M059J (cell line): ENCODE data around the gene DDX51. TPM values are rescaled to one million over a fixed set of nuclear protein-coding genes. Genes with fewer than 3 reads are reported as not detected.

Experiments used
- DNase-seq: peaks from one replicate; pipeline ENCODE4 v3.0.0-alpha.2; 2012; ENCODE audit warnings: low read depth
- total RNA-seq: library from RNA; depleted of rRNA; stranded (reverse); fragments of >200 nt; shearing (Covaris generic); gene quantifications from 2 replicates; pipeline ENCODE4 v1.2.3, GENCODE V29; 2014; rRNA removed

DDX51 gene, protein sequence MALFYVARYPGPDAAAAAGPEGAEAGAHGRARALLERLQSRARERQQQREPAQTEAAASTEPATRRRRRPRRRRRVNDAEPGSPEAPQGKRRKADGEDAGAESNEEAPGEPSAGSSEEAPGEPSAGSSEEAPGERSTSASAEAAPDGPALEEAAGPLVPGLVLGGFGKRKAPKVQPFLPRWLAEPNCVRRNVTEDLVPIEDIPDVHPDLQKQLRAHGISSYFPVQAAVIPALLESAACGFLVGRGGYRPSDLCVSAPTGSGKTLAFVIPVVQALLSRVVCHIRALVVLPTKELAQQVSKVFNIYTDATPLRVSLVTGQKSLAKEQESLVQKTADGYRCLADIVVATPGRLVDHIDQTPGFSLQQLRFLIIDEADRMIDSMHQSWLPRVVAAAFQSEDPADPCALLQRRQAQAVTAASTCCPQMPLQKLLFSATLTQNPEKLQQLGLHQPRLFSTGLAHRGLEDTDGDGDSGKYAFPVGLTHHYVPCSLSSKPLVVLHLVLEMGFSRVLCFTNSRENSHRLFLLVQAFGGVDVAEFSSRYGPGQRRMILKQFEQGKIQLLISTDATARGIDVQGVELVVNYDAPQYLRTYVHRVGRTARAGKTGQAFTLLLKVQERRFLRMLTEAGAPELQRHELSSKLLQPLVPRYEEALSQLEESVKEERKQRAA
- total RNA-seq: 2.2 and 4.8 TPM in 2 replicates

- peak; percentile 86 for DNase-seq
Measured at GRCh38 chr12:132144115-132144809, at the start of gene DDX51, which contains the start of gene NOC4L. Gene DDX51 (minus strand): TSS chr12:132144319. CDS start chr12:132144296, 23 bp downstream. Gene NOC4L (plus strand): TSS chr12:132144457. CDS start chr12:132144489, 32 bp downstream.

DNA sequence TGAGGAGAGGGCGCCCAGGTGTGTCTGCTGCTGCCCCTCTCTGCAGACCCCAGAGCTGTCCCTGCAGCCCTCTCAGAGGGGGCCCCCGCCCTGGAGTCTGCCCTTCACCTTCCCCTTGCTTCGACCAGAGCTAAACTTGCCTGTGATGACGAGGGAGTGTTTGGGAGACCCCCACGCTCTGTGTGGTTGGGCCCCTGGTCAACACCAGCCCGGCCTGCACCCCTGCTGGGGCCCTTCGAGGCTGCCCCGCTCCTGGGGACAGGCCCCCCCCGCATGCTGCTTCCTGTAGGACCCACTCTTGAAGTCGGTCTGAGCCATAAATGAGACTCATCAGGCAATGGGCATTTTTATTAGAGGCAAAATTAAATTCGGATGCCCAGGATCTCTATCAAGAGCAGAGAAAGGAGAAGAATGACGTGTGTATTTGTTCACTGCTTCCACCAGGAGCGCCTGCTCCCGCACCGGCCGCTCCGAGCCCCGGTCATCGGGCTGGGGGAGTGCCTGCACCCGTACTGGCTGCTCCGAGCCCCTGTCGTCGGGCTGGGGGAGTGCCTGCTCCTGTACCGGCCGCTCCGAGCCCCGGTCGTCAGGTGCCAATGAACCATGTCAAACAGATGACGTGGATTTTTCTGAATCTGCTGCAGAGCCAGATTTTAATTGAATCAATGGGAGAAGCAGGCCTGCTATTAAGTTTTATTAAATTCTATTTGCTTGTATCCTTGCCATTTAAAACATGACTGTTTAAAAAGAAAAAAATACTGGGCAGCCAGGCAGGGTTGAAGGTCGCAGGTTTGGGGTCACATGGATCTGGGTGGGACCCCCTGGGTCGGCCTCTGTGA, 47.8 kb upstream of the DDX51 start:
- no peak for DNase-seq

DNA sequence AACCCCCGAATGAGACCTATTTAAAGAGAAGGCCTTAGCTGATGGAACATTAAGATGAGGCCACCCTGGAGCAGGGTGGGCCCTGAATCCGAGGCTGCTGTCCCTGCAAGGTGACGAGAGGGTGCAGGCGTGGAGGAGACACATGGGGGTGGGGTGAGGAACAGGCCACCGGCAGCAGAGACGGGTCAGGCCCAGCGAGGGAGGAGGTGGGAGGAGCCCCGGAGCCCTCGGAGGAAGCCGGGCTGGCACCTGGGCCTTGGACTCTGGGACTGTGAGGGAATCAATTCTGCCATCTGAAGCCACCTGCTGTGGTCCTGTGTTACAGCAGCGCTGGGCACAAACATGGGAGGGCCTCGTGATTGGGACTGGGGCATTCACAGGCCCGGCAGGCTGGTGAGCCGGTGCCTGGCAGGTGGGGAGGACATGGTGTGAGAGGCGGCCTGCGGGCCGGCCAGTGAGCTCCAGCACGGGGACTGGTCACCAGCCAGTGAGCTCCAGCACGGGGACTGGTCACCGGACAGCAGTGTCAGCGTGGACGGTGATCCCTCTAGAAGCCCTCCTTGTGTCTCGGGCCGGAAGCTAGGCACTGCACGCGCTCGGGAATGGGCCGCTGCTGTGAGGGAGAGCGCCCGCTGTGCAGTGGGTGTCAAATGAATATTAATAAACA, 46.8 kb upstream of the DDX51 start:
- no peak for DNase-seq

DNA sequence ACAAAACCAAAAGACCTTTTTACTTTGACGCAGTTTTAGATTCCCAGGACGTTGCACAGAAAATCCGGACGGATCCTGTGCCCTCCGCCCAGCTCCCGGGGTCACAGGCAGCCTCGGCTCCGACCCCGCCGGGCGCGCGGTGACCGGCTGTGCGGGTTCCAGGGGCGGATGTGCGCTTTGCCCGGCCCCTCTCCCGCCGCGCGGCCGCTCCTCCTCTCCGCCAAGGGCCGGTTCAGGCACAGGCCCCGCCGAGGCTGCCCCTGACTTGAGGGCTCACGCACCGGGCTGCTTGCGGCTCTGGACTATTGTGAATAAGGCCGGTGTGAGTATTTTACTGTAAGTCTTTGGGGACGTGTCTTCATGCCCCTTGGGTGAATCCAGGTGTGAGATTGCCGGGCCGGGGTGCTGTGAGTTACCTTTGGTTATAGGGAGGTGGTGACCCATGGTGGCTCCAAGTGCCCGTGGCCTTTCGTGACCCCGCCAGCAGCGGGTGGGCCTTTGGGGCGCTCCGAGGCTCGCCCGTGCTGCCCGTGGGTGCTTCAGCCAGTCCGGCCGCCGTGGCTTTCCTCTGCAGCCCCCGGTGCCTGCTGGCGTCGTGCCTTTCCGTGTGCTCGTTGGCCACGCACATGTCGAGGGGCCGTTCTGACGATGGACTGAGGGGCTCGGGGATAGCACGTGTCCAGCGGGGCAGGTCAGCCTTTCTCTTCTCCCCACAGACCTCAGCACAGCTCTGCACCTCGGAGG, 46.1 kb upstream of the DDX51 start:
- no peak for DNase-seq

GRCh38 chr12:132189378-132190011, 45.4 kb upstream of the DDX51 start:
- peak; percentile 63 for DNase-seq

DNA sequence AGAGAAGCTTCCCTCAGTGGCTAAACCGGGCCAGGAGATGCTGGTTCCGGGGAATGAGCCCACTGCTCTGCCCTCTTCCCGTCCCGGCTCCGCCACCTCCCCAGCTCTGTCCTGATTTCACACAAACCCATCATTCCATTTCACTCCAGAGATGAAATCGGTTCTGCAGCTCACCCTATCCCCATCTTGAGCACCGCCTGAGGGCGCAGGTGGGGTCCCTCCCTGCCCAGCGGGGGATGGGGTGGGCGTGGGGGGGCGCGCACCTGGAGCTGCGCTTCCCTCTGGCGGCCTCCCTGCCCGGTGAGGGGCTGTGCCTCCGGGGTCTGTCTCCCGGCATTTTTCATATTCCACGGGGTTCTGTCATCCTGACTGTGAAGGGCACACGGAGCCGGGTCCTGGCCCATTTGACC, 44.8 kb upstream of the DDX51 start:
- DNase-seq: no peak

- DNase-seq: no peak
Measured at GRCh38 chr12:132188451-132188901, 44.4 kb upstream of the DDX51 start.

GRCh38 chr12:132187646-132188450, 43.7 kb upstream of the DDX51 start:
- DNase-seq: no peak

DNA sequence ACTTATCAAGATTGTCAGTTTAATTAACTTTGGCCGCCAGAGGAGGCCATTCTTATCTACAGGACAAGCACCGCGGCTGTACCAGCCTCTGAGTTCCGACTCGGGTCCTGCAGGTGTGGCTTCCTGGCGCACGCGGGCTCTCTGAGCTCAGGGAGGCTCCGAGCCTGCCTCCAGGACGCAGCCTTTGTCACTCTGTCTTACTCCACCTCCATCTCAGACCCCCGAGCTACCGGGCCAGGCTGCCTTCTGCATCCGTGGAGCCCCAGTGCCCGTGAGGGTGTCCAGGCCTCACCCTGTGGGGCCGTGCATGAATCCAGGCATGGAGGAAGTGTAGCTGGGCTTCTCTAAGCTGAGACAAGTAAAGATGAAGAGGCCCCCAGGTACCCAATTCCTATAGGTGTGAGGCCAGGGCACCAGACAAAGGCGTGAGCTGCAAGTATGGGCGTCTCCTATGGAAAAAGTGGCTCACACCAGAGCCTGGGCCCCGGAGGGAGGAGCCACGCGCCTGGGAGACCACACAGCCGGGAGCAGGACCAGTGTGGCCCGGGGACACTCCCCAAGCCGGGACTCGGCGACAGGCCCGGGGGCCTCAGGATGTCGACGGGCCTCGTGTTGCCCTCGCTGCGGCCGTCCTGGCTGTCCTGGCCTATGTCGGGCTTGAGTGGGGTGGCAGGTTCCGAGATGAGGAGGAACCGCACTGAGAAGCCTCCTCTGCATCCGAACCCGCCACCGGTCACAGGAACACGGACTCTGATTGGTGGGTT, 42.9 kb upstream of the DDX51 start:
- no peak for DNase-seq

- DNase-seq: no peak
Measured at GRCh38 chr12:132186208-132186856, 42.2 kb upstream of the DDX51 start.

GRCh38 chr12:132185705-132186104, 41.6 kb upstream of the DDX51 start:
- no peak for DNase-seq

GRCh38 chr12:132182711-132183365, 38.7 kb upstream of the DDX51 start:
- no peak for DNase-seq

DNA sequence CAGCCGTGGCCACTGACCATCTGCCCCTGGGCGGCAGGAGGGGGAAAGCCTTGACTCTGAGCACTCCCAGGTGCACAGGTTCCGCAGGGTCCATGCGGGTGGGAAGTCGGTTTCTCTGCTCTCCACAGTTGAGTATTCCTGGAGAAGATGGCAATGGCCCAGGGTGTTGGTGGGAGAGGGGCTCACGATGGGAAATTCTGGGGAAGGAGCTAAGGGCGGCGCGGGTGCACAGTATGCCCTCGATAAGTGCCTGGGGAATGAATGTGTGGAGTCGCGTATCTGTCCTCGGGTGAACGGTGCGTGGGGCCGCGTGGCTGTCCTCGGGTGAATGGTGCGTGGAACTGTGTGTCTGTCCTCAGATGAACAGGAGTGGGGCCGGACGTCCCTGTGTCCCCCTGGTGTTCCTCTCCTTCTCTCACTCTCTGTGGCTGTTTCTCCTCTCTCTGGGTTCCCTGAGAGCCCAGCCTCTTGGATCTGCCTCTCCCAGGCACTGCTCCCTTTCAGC, 38.1 kb upstream of the DDX51 start:
- no peak for DNase-seq

- no peak for DNase-seq
Measured at GRCh38 chr12:132181570-132182200, 37.6 kb upstream of the DDX51 start.

GRCh38 chr12:132180648-132181546, 36.8 kb upstream of the DDX51 start:
- no peak for DNase-seq
